ENCODE data around the gene PRICKLE1. TPM values are rescaled to one million over a fixed set of nuclear protein-coding genes. Genes with fewer than 3 reads are reported as not detected.
A peak's percentile ranks its signal among the peaks of the same experiment; 100 is the strongest.

Gene PRICKLE1
- polyA plus RNA-seq, 1 donor (not counting 4 experiments of a cell fraction or from before 2014, with no cell fraction given) = 3.5 TPM

DNA sequence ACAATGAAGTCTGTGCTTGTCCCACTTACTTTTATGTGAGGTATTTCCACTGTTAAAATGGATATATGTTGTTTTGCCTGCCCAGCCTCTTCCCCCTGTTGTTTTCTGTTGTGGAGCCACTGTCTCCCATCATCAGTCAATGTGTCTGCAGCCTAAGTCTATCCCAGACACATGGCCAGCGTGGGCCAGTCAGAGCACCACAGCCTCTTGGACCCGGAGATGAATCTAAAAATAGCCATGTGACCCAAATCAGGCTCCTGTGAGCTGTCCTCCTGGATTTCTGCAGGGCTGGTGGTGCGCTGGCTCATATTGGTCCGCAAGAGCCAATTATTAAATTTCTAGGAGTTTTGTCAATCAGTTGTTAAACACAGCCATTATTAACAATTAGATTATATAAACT, 44.0 kb upstream of the PRICKLE1 start:
- no peaks in the 10 kb centered on the region for H4K20me1 ChIP-seq (ENCODE audit: control insufficient read depth, extremely low read depth, insufficient read depth, low read length)
- H3K79me2 ChIP-seq (ENCODE audit: control insufficient read depth, insufficient read depth, low read length) = no peaks in the 10 kb centered on the region
- FAIRE-seq = no peak
- H2AFZ ChIP-seq (ENCODE audit: control insufficient read depth, low read length) = no peak overlapping the region
- H3K36me3 ChIP-seq (ENCODE audit: control insufficient read depth in 2 of 2, extremely low read depth in 1 of 2, insufficient read depth in 2 of 2, low read length in 2 of 2) = no peaks in the 10 kb centered on the region
- H3K27me3 ChIP-seq (ENCODE audit: control insufficient read depth, extremely low read depth, insufficient read depth, low read length) = no peaks in the 10 kb centered on the region
- H3K4me2 ChIP-seq (ENCODE audit: control insufficient read depth, extremely low read depth, insufficient read depth, low read depth, low read length) = no peak overlapping the region
- H3K9me1 ChIP-seq (ENCODE audit: control insufficient read depth, extremely low read depth, insufficient read depth, low read length) = no peaks in the 10 kb centered on the region
- dilution Hi-C loops (cut with MboI; ENCODE audit: extremely low pct_ligation_motif_present, low sequenced_read_pairs) = no loop called here
- H3K4me3 ChIP-seq (ENCODE audit: control insufficient read depth in 2 of 3, extremely low read depth in 1 of 3, insufficient read depth in 2 of 3, low read depth in 1 of 3, low read length in 3 of 3) = no peak overlapping the region
- no peak for DNase-seq (ENCODE audit: low read depth, low spot score)
- no peak for TF ChIP-seq EZH2 (IDR thresholded peaks at IDR 0.05; ENCODE audit: low read length)
- TF ChIP-seq CTCF (optimal IDR thresholded peaks at IDR 0.05 in 1 of 3, IDR thresholded peaks at IDR 0.05 in 1 of 3, conservative IDR thresholded peaks at IDR 0.05 in 1 of 3; ENCODE audit: extremely low read depth in 1 of 3, insufficient read depth in 2 of 3, low read length in 3 of 3) = no peak
- no peak overlapping the region for H3K27ac ChIP-seq (ENCODE audit: control insufficient read depth, insufficient read depth, low read length)
- H3K4me1 ChIP-seq (ENCODE audit: control insufficient read depth, extremely low read depth, insufficient read depth, low read length) = no peaks in the 10 kb centered on the region
- no peaks in the 10 kb centered on the region for H3K9me3 ChIP-seq (ENCODE audit: control insufficient read depth, low read depth, low read length)
- H3K9ac ChIP-seq (ENCODE audit: control insufficient read depth, extremely low read depth, insufficient read depth, low read length) = no peak overlapping the region

- Histone ChIP-seq H3K9me1 (ENCODE audit: control insufficient read depth, extremely low read depth, insufficient read depth, low read length) (no peaks in the 10 kb centered on the region), H3K79me2 (ENCODE audit: control insufficient read depth, insufficient read depth, low read length) (no peaks in the 10 kb centered on the region), H3K9ac (ENCODE audit: control insufficient read depth, extremely low read depth, insufficient read depth, low read length) (no peak overlapping the region), H3K27me3 (ENCODE audit: control insufficient read depth, extremely low read depth, insufficient read depth, low read length) (no peaks in the 10 kb centered on the region), H3K4me3 (ENCODE audit: control insufficient read depth in 2 of 3, extremely low read depth in 1 of 3, insufficient read depth in 2 of 3, low read depth in 1 of 3, low read length in 3 of 3) (no peak overlapping the region), H3K36me3 (ENCODE audit: control insufficient read depth in 2 of 2, extremely low read depth in 1 of 2, insufficient read depth in 2 of 2, low read length in 2 of 2) (no peaks in the 10 kb centered on the region), H3K9me3 (ENCODE audit: control insufficient read depth, low read depth, low read length) (no peaks in the 10 kb centered on the region), H4K20me1 (ENCODE audit: control insufficient read depth, extremely low read depth, insufficient read depth, low read length) (no peaks in the 10 kb centered on the region), H2AFZ (ENCODE audit: control insufficient read depth, low read length) (peak overlapping the region; percentile 12), H3K27ac (ENCODE audit: control insufficient read depth, insufficient read depth, low read length) (no peak overlapping the region), H3K4me2 (ENCODE audit: control insufficient read depth, extremely low read depth, insufficient read depth, low read depth, low read length) (no peak overlapping the region), H3K4me1 (ENCODE audit: control insufficient read depth, extremely low read depth, insufficient read depth, low read length) (no peaks in the 10 kb centered on the region)
- TF ChIP-seq CTCF (optimal IDR thresholded peaks at IDR 0.05 in 1 of 3, IDR thresholded peaks at IDR 0.05 in 1 of 3, conservative IDR thresholded peaks at IDR 0.05 in 1 of 3; ENCODE audit: extremely low read depth in 1 of 3, insufficient read depth in 2 of 3, low read length in 3 of 3) (no peak), EZH2 (IDR thresholded peaks at IDR 0.05; ENCODE audit: low read length) (no peak)
- dilution Hi-C loops (cut with MboI; ENCODE audit: extremely low pct_ligation_motif_present, low sequenced_read_pairs) = no loop called here
- DNase-seq (ENCODE audit: low read depth, low spot score) (no peak), FAIRE-seq (no peak)
Measured at GRCh38 chr12:42631513-42631912, 42.0 kb upstream of the PRICKLE1 start.
